ENCODE data around the gene CHCHD6. TPM values are rescaled to one million over a fixed set of nuclear protein-coding genes. Genes with fewer than 3 reads are reported as not detected.
A peak's percentile ranks its signal among the peaks of the same experiment; 100 is the strongest.

The CHCHD6 gene
- total RNA-seq, 1 donor from 2014 or later, result 28.7 TPM

- Histone ChIP-seq H3K27me3 (ENCODE audit: control insufficient read depth, insufficient read depth, low read length) (peaks cover 10% of the 10 kb centered on the region), H3K36me3 (ENCODE audit: control insufficient read depth, insufficient read depth, low read length) (no peaks in the 10 kb centered on the region), H3K4me3 (ENCODE audit: low read depth, low read length) (no peak overlapping the region)
- no peak for TF ChIP-seq CTCF (IDR thresholded peaks at IDR 0.05; ENCODE audit: insufficient read depth, low read length, poor library complexity, severe bottlenecking)
- no peak for DNase-seq (ENCODE audit: low read depth)
Observed at GRCh38 chr3:126692858-126693257, 11.2 kb upstream of the CHCHD6 start.

GRCh38 chr3:126693921-126694320, 10.1 kb upstream of the CHCHD6 start:
- no peak for DNase-seq (ENCODE audit: low read depth)
- no peak for TF ChIP-seq CTCF (IDR thresholded peaks at IDR 0.05; ENCODE audit: insufficient read depth, low read length, poor library complexity, severe bottlenecking)
- Histone ChIP-seq H3K27me3 (ENCODE audit: control insufficient read depth, insufficient read depth, low read length) (peaks cover 10% of the 10 kb centered on the region), H3K36me3 (ENCODE audit: control insufficient read depth, insufficient read depth, low read length) (no peaks in the 10 kb centered on the region), H3K4me3 (ENCODE audit: low read depth, low read length) (no peak overlapping the region)

GRCh38 chr3:126696701-126697267, 7.3 kb upstream of the CHCHD6 start:
- H3K4me3 ChIP-seq (ENCODE audit: low read depth, low read length), result no peak overlapping the region
- peaks cover 10% of the 10 kb centered on the region for H3K27me3 ChIP-seq (ENCODE audit: control insufficient read depth, insufficient read depth, low read length)
- no peak for DNase-seq (ENCODE audit: low read depth)
- H3K36me3 ChIP-seq (ENCODE audit: control insufficient read depth, insufficient read depth, low read length), result no peaks in the 10 kb centered on the region
- TF ChIP-seq CTCF (IDR thresholded peaks at IDR 0.05; ENCODE audit: insufficient read depth, low read length, poor library complexity, severe bottlenecking), result no peak

GRCh38 chr3:126699011-126699410, 5.0 kb upstream of the CHCHD6 start:
- DNase-seq (ENCODE audit: low read depth), result no peak
- no peak overlapping the region for H3K4me3 ChIP-seq (ENCODE audit: low read depth, low read length)
- no peaks in the 10 kb centered on the region for H3K36me3 ChIP-seq (ENCODE audit: control insufficient read depth, insufficient read depth, low read length)
- TF ChIP-seq CTCF (IDR thresholded peaks at IDR 0.05; ENCODE audit: insufficient read depth, low read length, poor library complexity, severe bottlenecking), result no peak
- peaks cover 2% of the 10 kb centered on the region for H3K27me3 ChIP-seq (ENCODE audit: control insufficient read depth, insufficient read depth, low read length)

- Histone ChIP-seq H3K27me3 (ENCODE audit: control insufficient read depth, insufficient read depth, low read length) (no peaks in the 10 kb centered on the region), H3K4me3 (ENCODE audit: low read depth, low read length) (peak overlapping the region; percentile 65), H3K36me3 (ENCODE audit: control insufficient read depth, insufficient read depth, low read length) (no peaks in the 10 kb centered on the region)
- no peak for TF ChIP-seq CTCF (IDR thresholded peaks at IDR 0.05; ENCODE audit: insufficient read depth, low read length, poor library complexity, severe bottlenecking)
- no peak for DNase-seq (ENCODE audit: low read depth)
Observed at GRCh38 chr3:126704494-126705214, 614 bp downstream of the CHCHD6 start.

GRCh38 chr3:126706631-126707030, 2.6 kb downstream of the CHCHD6 start:
- Histone ChIP-seq H3K4me3 (ENCODE audit: low read depth, low read length) (no peak overlapping the region), H3K36me3 (ENCODE audit: control insufficient read depth, insufficient read depth, low read length) (no peaks in the 10 kb centered on the region), H3K27me3 (ENCODE audit: control insufficient read depth, insufficient read depth, low read length) (no peaks in the 10 kb centered on the region)
- DNase-seq (ENCODE audit: low read depth), result no peak
- no peak for TF ChIP-seq CTCF (IDR thresholded peaks at IDR 0.05; ENCODE audit: insufficient read depth, low read length, poor library complexity, severe bottlenecking)
